H1 (cell line): ENCODE data around the gene PBX1. TPM values are rescaled to one million over a fixed set of nuclear protein-coding genes. Genes with fewer than 3 reads are reported as not detected.

Experiments used
- ASH2L ChIP-seq: fragments of 200-600, 300-600 bp; sonication (generic); IDR thresholded peaks from one replicate; pipeline ENCODE4 v1.7.1; 2017; ENCODE audit warnings: low read length
- ATF3 ChIP-seq: IDR thresholded peaks from 2 replicates; pipeline ENCODE4 v1.6.1; 2011; ENCODE audit warnings: low read depth, mild to moderate bottlenecking, low read length; ENCODE audit not compliant: insufficient read depth
- BCL11A ChIP-seq, 2 experiments: IDR thresholded peaks; one replicate each; pipeline ENCODE4 v1.6.1; 2011; ENCODE audit warnings: low read depth in 2 of 2, low read length in 2 of 2, mild to moderate bottlenecking in 2 of 2
- CEBPB ChIP-seq: IDR thresholded peaks from 2 replicates; pipeline ENCODE4 v1.6.1; 2012; ENCODE audit warnings: low read depth, low read length
- CHD1 ChIP-seq: IDR thresholded peaks from 2 replicates; pipeline ENCODE4 v1.6.1; 2012; ENCODE audit warnings: low read depth, low read length, improper control_type of control experiment
- CHD2 ChIP-seq: IDR thresholded peaks from 2 replicates; pipeline ENCODE4 v1.6.1; 2012; ENCODE audit warnings: low read length, improper control_type of control experiment
- CTBP2 ChIP-seq: IDR thresholded peaks from 2 replicates; pipeline ENCODE4 v1.7.0; 2011; ENCODE audit warnings: borderline replicate concordance, mild to moderate bottlenecking, moderate library complexity, mixed read lengths, low read length; ENCODE audit not compliant: insufficient read depth, insufficient read length
- E2F6 ChIP-seq: IDR thresholded peaks from 2 replicates; pipeline ENCODE4 v1.6.1; 2012; ENCODE audit warnings: inconsistent platforms
- EGR1 ChIP-seq: IDR thresholded peaks from 2 replicates; pipeline ENCODE4 v1.6.1; 2011; ENCODE audit warnings: low read depth, low read length, borderline replicate concordance
- HDAC2 ChIP-seq, 2 experiments: fragments of 300-600 bp in 1 of 2; sonication (generic) in 1 of 2; IDR thresholded peaks; 2 replicates each; pipeline ENCODE4 v1.6.1; 2011 to 2012; ENCODE audit warnings: low read depth in 2 of 2, low read length in 2 of 2, mild to moderate bottlenecking in 2 of 2, moderate library complexity in 2 of 2, borderline replicate concordance in 1 of 2, inconsistent platforms in 1 of 2
- HDAC6 ChIP-seq: IDR thresholded peaks from one replicate; pipeline ENCODE4 v1.7.1; 2012; ENCODE audit warnings: low read depth, mild to moderate bottlenecking, inconsistent platforms, low read length, moderate library complexity
- KDM1A ChIP-seq: fragments of 200-600, 300-600 bp; sonication (generic); IDR thresholded peaks from 2 replicates; pipeline ENCODE4 v1.7.1; 2016; ENCODE audit warnings: mild to moderate bottlenecking, low read length, borderline replicate concordance
- MAFK ChIP-seq: IDR thresholded peaks from 2 replicates; pipeline ENCODE4 v1.6.1; 2012; ENCODE audit warnings: low read depth, mild to moderate bottlenecking, improper control_type of control experiment, low read length
- MAX ChIP-seq: IDR thresholded peaks from 2 replicates; pipeline ENCODE4 v1.6.1; 2012; ENCODE audit warnings: inconsistent platforms
- POLR2A ChIP-seq, 2 experiments: IDR thresholded peaks; 1 replicate in 1 of 2; 2 replicates in 1 of 2; pipeline ENCODE4 v1.6.1; 2011; ENCODE audit warnings: low read depth in 2 of 2, low read length in 2 of 2, mild to moderate bottlenecking in 2 of 2; ENCODE audit errors: control extremely low read depth in 1 of 2
- RBBP5 ChIP-seq: IDR thresholded peaks from 2 replicates; pipeline ENCODE4 v1.7.1; 2012; ENCODE audit warnings: low read depth, mild to moderate bottlenecking, inconsistent platforms, low read length, moderate library complexity, borderline replicate concordance
- SP2 ChIP-seq: IDR thresholded peaks from 2 replicates; pipeline ENCODE4 v1.6.1; 2012; ENCODE audit warnings: mild to moderate bottlenecking, low read length, inconsistent platforms
- SP4 ChIP-seq: IDR thresholded peaks from 2 replicates; pipeline ENCODE4 v1.6.1; 2012; ENCODE audit warnings: low read length, inconsistent platforms
- SUZ12 ChIP-seq: fragments of 200-600 bp; sonication (generic); IDR thresholded peaks from 2 replicates; pipeline ENCODE4 v1.6.1; 2012; ENCODE audit warnings: mild to moderate bottlenecking, inconsistent platforms, low read length, moderate library complexity, mixed read lengths
- TAF1 ChIP-seq: IDR thresholded peaks from 2 replicates; pipeline ENCODE4 v1.6.1; 2011; ENCODE audit warnings: mild to moderate bottlenecking, low read depth, low read length
- YY1 ChIP-seq: IDR thresholded peaks from 2 replicates; pipeline ENCODE4 v1.6.1; 2011; ENCODE audit warnings: low read depth, mild to moderate bottlenecking, low read length
- ZNF274 ChIP-seq: IDR thresholded peaks from 2 replicates; pipeline ENCODE4 v1.7.0; 2012; ENCODE audit warnings: low read length, borderline replicate concordance; ENCODE audit errors: extremely low read depth
- polyA plus RNA-seq, 7 experiments: library from polyadenylated mRNA; depleted of rRNA in 3 of 7; stranded (reverse) in 5 of 7; unstranded in 2 of 7; fragments of >200 nt in 5 of 7; fragments of 200-250 nt in 2 of 7; gene quantifications; 1 replicate in 5 of 7; 2 replicates in 1 of 7; 4 replicates in 1 of 7; pipeline versions ENCODE4 v1.2.1 to v1.2.3, GENCODE V29; 2011 to 2013; ENCODE audit warnings: missing spikeins in 2 of 7, mixed read lengths in 2 of 7
- total RNA-seq: library from RNA; stranded (reverse); fragmentation: NEBNext Ultra II Directional; extraction: Animal tissue kit (Norgen Biotek cat#: 25700); gene quantifications from 2 replicates; pipeline ENCODE4 v1.2.1, GENCODE V29; 2021

The PBX1 gene
- total and polyA plus RNA-seq, 2 of the 8 experiments (the other 6 are each of a cell fraction or from before 2014, with no cell fraction given): 87.4 to 124 TPM

GRCh38 chr1:164558461-164559341 is at the start of gene PBX1 (continued):
- no peak for TF ChIP-seq E2F6
- no peak for TF ChIP-seq ZNF274
- TF ChIP-seq HDAC2 (IDR thresholded peaks at IDR 0.05; ENCODE audit: borderline replicate concordance in 1 of 2, low read depth in 2 of 2, low read length in 2 of 2): peak in 1 of 2 experiments; percentile 30; a peak in 1 of 4 replicates
- no peak for TF ChIP-seq HDAC6
- TF ChIP-seq RBBP5: no peak
- TF ChIP-seq ASH2L: no peak
- TF ChIP-seq CTBP2: no peak
- TF ChIP-seq MAX: no peak
- no peak for TF ChIP-seq CHD2
- TF ChIP-seq YY1: no peak
- peak; percentile 88; the same call in 1 of the 2 replicates for TF ChIP-seq SP4
- TF ChIP-seq SUZ12: no peak
- TF ChIP-seq MAFK: no peak
- no peak for TF ChIP-seq SP2
- TF ChIP-seq CEBPB: no peak
- TF ChIP-seq KDM1A: no peak
- TF ChIP-seq BCL11A (IDR thresholded peaks at IDR 0.05; ENCODE audit: low read depth in 2 of 2, low read length in 2 of 2): no peak
- TF ChIP-seq EGR1: no peak
- TF ChIP-seq CHD1: no peak
- TF ChIP-seq POLR2A (IDR thresholded peaks at IDR 0.05; ENCODE audit: control extremely low read depth in 1 of 2, low read depth in 2 of 2, low read length in 2 of 2): peak in 1 of 2 experiments; percentile 72; a peak in 2 of 3 replicates
- no peak for TF ChIP-seq ATF3
- peak; percentile 61; the same call in 1 of the 2 replicates for TF ChIP-seq TAF1
